Liver (tissue), 9 donors: Measurements from ENCODE around the gene MYL10. TPM values are rescaled to one million over a fixed set of nuclear protein-coding genes. Genes with fewer than 3 reads are reported as not detected.

Experiments used
- DNase-seq: peaks from one replicate; pipeline ENCODE4 v3.0.0-alpha.2; 2017; ENCODE audit warnings: low spot score
- H3K27ac ChIP-seq, 2 donors: one replicate each; pipeline ENCODE4 v1.7.0; 2013; ENCODE audit warnings: inconsistent platforms in 2 of 2, low read length in 2 of 2, control low read depth in 1 of 2, low read depth in 1 of 2, mild to moderate bottlenecking in 1 of 2
- H3K27me3 ChIP-seq, 4 donors: one replicate each; pipeline versions ENCODE4 v1.6.1 to v1.7.0; 2013; ENCODE audit warnings: low read length in 3 of 4, inconsistent platforms in 1 of 4, mild to moderate bottlenecking in 1 of 4, moderate library complexity in 1 of 4; ENCODE audit not compliant: control insufficient read depth in 4 of 4, insufficient read depth in 4 of 4
- H3K36me3 ChIP-seq, 4 donors: one replicate each; pipeline versions ENCODE4 v1.6.1 to v1.7.0; 2013; ENCODE audit warnings: low read length in 3 of 4, mild to moderate bottlenecking in 3 of 4, low read depth in 1 of 4, moderate library complexity in 1 of 4; ENCODE audit not compliant: control insufficient read depth in 4 of 4, insufficient read depth in 3 of 4
- H3K4me1 ChIP-seq, 4 donors: one replicate each; pipeline versions ENCODE4 v1.6.1 to v1.7.0; 2013; ENCODE audit warnings: low read length in 3 of 4, mild to moderate bottlenecking in 3 of 4, moderate library complexity in 1 of 4; ENCODE audit not compliant: control insufficient read depth in 4 of 4, insufficient read depth in 4 of 4
- H3K4me3 ChIP-seq, 3 donors: one replicate each; pipeline versions ENCODE4 v1.6.1 to v1.7.0; 2013; ENCODE audit warnings: low read length in 3 of 3, control low read depth in 1 of 3, low read depth in 1 of 3, mild to moderate bottlenecking in 1 of 3
- H3K9ac ChIP-seq, 2 donors: one replicate each; pipeline ENCODE4 v1.7.0; 2013; ENCODE audit warnings: low read length in 2 of 2, mild to moderate bottlenecking in 2 of 2, moderate library complexity in 2 of 2, control low read depth in 1 of 2, low read depth in 1 of 2
- H3K9me3 ChIP-seq, 4 donors: one replicate each; pipeline versions ENCODE4 v1.6.1 to v1.7.0; 2013; ENCODE audit warnings: low read length in 3 of 4; ENCODE audit not compliant: control insufficient read depth in 4 of 4
- CTCF ChIP-seq: fragments of 150-350 bp; IDR thresholded peaks from 2 replicates; pipeline ENCODE4 v1.5.1; 2017; ENCODE audit warnings: improper control_type of control experiment, low read depth, low read length; ENCODE audit not compliant: missing input control
- EGR1 ChIP-seq, 2 donors: IDR thresholded peaks; 2 replicates each; pipeline ENCODE4 v1.6.1; 2016 to 2018; ENCODE audit warnings: antibody characterized with exemption in 2 of 2, low read depth in 2 of 2
- FOXA1 ChIP-seq: IDR thresholded peaks from 2 replicates; pipeline ENCODE4 v1.6.1; 2016; ENCODE audit warnings: antibody characterized with exemption
- FOXA2 ChIP-seq: IDR thresholded peaks from 2 replicates; pipeline ENCODE4 v1.6.1; 2016; ENCODE audit warnings: antibody characterized with exemption
- GABPA ChIP-seq, 2 donors: IDR thresholded peaks in 1 of 2; conservative IDR thresholded peaks in 1 of 2; 2 replicates each; pipeline ENCODE4 v1.6.1; 2016; ENCODE audit warnings: antibody characterized with exemption in 2 of 2, mild to moderate bottlenecking in 1 of 2, moderate library complexity in 1 of 2
- HNF4A ChIP-seq, 2 donors: conservative IDR thresholded peaks; 2 replicates each; pipeline ENCODE4 v1.6.1; 2016; ENCODE audit warnings: antibody characterized with exemption in 2 of 2, mild to moderate bottlenecking in 2 of 2
- HNF4G ChIP-seq: IDR thresholded peaks from 2 replicates; pipeline ENCODE4 v1.6.1; 2016; ENCODE audit warnings: antibody characterized with exemption
- JUND ChIP-seq, 2 donors: IDR thresholded peaks; 2 replicates each; pipeline ENCODE4 v1.6.1; 2016; ENCODE audit warnings: antibody characterized with exemption in 2 of 2
- NR2F2 ChIP-seq: IDR thresholded peaks from 2 replicates; pipeline ENCODE4 v1.6.1; 2016; ENCODE audit warnings: antibody characterized with exemption
- REST ChIP-seq: IDR thresholded peaks from 2 replicates; pipeline ENCODE4 v1.6.1; 2016; ENCODE audit warnings: antibody characterized with exemption, mild to moderate bottlenecking
- RXRA ChIP-seq, 2 donors: IDR thresholded peaks; 2 replicates each; pipeline ENCODE4 v1.6.1; 2017 to 2018; ENCODE audit warnings: antibody characterized with exemption in 2 of 2, mild to moderate bottlenecking in 1 of 2
- SP1 ChIP-seq: IDR thresholded peaks from 2 replicates; pipeline ENCODE4 v1.6.1; 2018; ENCODE audit warnings: antibody characterized with exemption, mild to moderate bottlenecking
- TAF1 ChIP-seq: conservative IDR thresholded peaks from 2 replicates; pipeline ENCODE4 v1.6.1; 2016; ENCODE audit warnings: antibody characterized with exemption, mild to moderate bottlenecking
- YY1 ChIP-seq: IDR thresholded peaks from 2 replicates; pipeline ENCODE4 v1.6.1; 2016; ENCODE audit warnings: antibody characterized with exemption, mild to moderate bottlenecking
- WGBS: extraction: QIAGEN DNeasy Blood & Tissue Kit; methylation state at CpG from one replicate; pipeline ENCODE4 v1.1.7; 2013; 5-methylcytosine and 5-hydroxymethylcytosine counted together
- polyA plus RNA-seq, 2 donors: library from polyadenylated mRNA; stranded (reverse) in 1 of 2; unstranded in 1 of 2; fragments of 200-250 nt in 1 of 2; fragments of >200 nt in 1 of 2; fragmentation: Nextera tagmentation in 1 of 2; extraction: Ambion mirVana in 1 of 2; gene quantifications; one replicate each; pipeline versions ENCODE4 v1.2.1 to v1.2.3, GENCODE V29; 2013 to 2015
- total RNA-seq, 2 donors: library from RNA; depleted of rRNA; stranded (reverse); fragments of >200 nt; gene quantifications; one replicate each; pipeline ENCODE4 v1.2.3, GENCODE V29; 2014
- TF ChIP-seq, protein P1 (sequence below): IDR thresholded peaks from 2 replicates; pipeline ENCODE4 v1.6.1; 2016; ENCODE audit warnings: antibody characterized with exemption
- TF ChIP-seq, protein P2 (sequence below): IDR thresholded peaks from 2 replicates; pipeline ENCODE4 v1.6.1; 2016; ENCODE audit warnings: antibody characterized with exemption
- TF ChIP-seq, protein P3 (sequence below): IDR thresholded peaks from 2 replicates; pipeline ENCODE4 v1.6.1; 2016; ENCODE audit warnings: antibody characterized with exemption
- donor health status: healthy.
- donor health status: healthy.
- donor health status: healthy.
- donor health status: healthy.
- donor health status: healthy.

Gene MYL10
- total and polyA plus RNA-seq, 4 donors = not detected

DNA sequence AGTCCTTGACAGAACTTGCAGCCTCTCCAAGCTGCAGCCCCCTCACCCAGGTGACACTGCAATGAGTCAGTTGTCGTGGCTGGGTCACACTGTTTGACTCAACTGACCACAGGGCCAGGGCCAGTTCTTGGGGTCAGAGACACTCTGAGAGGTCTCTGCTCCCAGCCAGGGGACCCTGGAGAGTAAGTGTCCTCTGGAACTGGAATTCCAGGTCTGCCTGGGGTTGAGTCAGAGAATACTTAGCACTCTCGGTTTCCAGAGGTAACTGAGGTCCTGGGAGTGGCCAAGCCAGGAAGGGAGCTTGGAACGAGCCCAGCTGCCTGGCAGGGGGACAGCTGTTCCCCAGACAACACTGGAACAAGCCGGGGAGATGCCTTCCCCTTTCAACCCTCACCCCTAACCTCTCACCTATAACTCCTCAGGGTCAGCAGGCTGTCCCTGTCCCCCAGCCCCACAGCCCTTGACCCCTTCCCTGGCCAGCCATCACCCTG is 2.2 kb upstream of the MYL10 start:
- no peaks in the 10 kb centered on the region for H3K4me1 ChIP-seq
- no peak overlapping the region for H3K9ac ChIP-seq
- WGBS = 50% methylated on average over 4 of the region's 4 CpGs
- peaks cover 0 to 2% (median 0%) of the 10 kb centered on the region in 4 donors for H3K27me3 ChIP-seq
- H3K4me3 ChIP-seq = no peak overlapping the region
- H3K9me3 ChIP-seq = peaks cover 2 to 5% (median 3%) of the 10 kb centered on the region in 4 donors
- no peak overlapping the region for H3K27ac ChIP-seq
- TF ChIP-seq SP1 = no peak
- TF ChIP-seq NR2F2 = peak; percentile 84
- DNase-seq = no peak
- H3K36me3 ChIP-seq = no peaks in the 10 kb centered on the region

- Histone ChIP-seq H3K4me1 (no peaks in the 10 kb centered on the region), H3K4me3 (no peak overlapping the region), H3K27ac (no peak overlapping the region), H3K9me3 (peaks cover 2 to 5% (median 3%) of the 10 kb centered on the region in 4 donors), H3K27me3 (peaks cover 0 to 2% (median 0%) of the 10 kb centered on the region in 4 donors), H3K36me3 (no peaks in the 10 kb centered on the region), H3K9ac (no peak overlapping the region)
- TF ChIP-seq REST (no peak), HNF4G (no peak)
- WGBS = 71% methylated on average over 15 of the region's 15 CpGs
- DNase-seq = no peak
These were observed 1.5 kb upstream of the MYL10 start for GRCh38 chr7:101630591-101630990.

- no peak overlapping the region for H3K9ac ChIP-seq
- no peak overlapping the region for H3K27ac ChIP-seq
- no peaks in the 10 kb centered on the region for H3K4me1 ChIP-seq
- WGBS = 83% methylated on average over 6 of the region's 6 CpGs
- H3K4me3 ChIP-seq = no peak overlapping the region
- peaks cover 2 to 5% (median 3%) of the 10 kb centered on the region in 4 donors for H3K9me3 ChIP-seq
- DNase-seq = no peak
- H3K36me3 ChIP-seq = no peaks in the 10 kb centered on the region
- H3K27me3 ChIP-seq = peaks cover 0 to 2% (median 0%) of the 10 kb centered on the region in 4 donors
- TF ChIP-seq FOXA2 (no peak), SP1 (no peak), HNF4G (no peak), FOXA1 (no peak), REST (no peak), EGR1 (IDR thresholded peaks at IDR 0.05; ENCODE audit: low read depth in 2 of 2) (no peak), GABPA (IDR thresholded peaks at IDR 0.05 in 1 of 2, conservative IDR thresholded peaks at IDR 0.05 in 1 of 2) (no peak), HNF4A (conservative IDR thresholded peaks at IDR 0.05) (no peak), CTCF (no peak), JUND (IDR thresholded peaks at IDR 0.05) (no peak), RXRA (IDR thresholded peaks at IDR 0.05) (no peak), TAF1 (no peak), NR2F2 (no peak), YY1 (no peak)
- TF ChIP-seq, protein P1, sequence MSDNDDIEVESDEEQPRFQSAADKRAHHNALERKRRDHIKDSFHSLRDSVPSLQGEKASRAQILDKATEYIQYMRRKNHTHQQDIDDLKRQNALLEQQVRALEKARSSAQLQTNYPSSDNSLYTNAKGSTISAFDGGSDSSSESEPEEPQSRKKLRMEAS = no peak
- TF ChIP-seq, protein P2, sequence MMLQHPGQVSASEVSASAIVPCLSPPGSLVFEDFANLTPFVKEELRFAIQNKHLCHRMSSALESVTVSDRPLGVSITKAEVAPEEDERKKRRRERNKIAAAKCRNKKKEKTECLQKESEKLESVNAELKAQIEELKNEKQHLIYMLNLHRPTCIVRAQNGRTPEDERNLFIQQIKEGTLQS = no peak
- TF ChIP-seq, protein P3, sequence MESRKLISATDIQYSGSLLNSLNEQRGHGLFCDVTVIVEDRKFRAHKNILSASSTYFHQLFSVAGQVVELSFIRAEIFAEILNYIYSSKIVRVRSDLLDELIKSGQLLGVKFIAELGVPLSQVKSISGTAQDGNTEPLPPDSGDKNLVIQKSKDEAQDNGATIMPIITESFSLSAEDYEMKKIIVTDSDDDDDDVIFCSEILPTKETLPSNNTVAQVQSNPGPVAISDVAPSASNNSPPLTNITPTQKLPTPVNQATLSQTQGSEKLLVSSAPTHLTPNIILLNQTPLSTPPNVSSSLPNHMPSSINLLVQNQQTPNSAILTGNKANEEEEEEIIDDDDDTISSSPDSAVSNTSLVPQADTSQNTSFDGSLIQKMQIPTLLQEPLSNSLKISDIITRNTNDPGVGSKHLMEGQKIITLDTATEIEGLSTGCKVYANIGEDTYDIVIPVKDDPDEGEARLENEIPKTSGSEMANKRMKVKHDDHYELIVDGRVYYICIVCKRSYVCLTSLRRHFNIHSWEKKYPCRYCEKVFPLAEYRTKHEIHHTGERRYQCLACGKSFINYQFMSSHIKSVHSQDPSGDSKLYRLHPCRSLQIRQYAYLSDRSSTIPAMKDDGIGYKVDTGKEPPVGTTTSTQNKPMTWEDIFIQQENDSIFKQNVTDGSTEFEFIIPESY = no peak
These were observed 574 bp downstream of the MYL10 start for GRCh38 chr7:101628522-101628921.
